Duodenal mucosa (tissue), 2 donors: ENCODE data around the gene RNF149.

ENCODE experiments used
- H3K27ac ChIP-seq: one replicate; pipeline ENCODE4 v1.7.0; 2013; ENCODE audit warnings: low read depth, low read length
- H3K27me3 ChIP-seq, 2 donors: one replicate each; pipeline ENCODE4 v1.7.0; 2013; ENCODE audit warnings: low read length in 2 of 2, control low read depth in 1 of 2; ENCODE audit not compliant: insufficient read depth in 2 of 2, control insufficient read depth in 1 of 2
- H3K36me3 ChIP-seq, 2 donors: one replicate each; pipeline ENCODE4 v1.7.0; 2013; ENCODE audit warnings: low read length in 2 of 2, control low read depth in 1 of 2; ENCODE audit not compliant: insufficient read depth in 2 of 2, control insufficient read depth in 1 of 2
- H3K4me1 ChIP-seq, 2 donors: one replicate each; pipeline ENCODE4 v1.7.0; 2013; ENCODE audit warnings: low read length in 2 of 2, control low read depth in 1 of 2; ENCODE audit not compliant: insufficient read depth in 2 of 2, control insufficient read depth in 1 of 2
- H3K4me3 ChIP-seq, 2 donors: one replicate each; pipeline ENCODE4 v1.7.0; 2013; ENCODE audit warnings: low read length in 2 of 2, low read depth in 1 of 2
- H3K9ac ChIP-seq, 2 donors: one replicate each; pipeline ENCODE4 v1.7.0; 2013; ENCODE audit warnings: low read length in 2 of 2, low read depth in 1 of 2
- H3K9me3 ChIP-seq, 2 donors: one replicate each; pipeline ENCODE4 v1.7.0; 2013; ENCODE audit warnings: low read length in 2 of 2, control low read depth in 1 of 2; ENCODE audit not compliant: control insufficient read depth in 1 of 2

Gene RNF149

GRCh38 chr2:101310090-101310833 is 1.8 kb upstream of the RNF149 start:
- H3K4me3 ChIP-seq, result peak overlapping the region in 1 of 2 donors; percentile 33
- H3K4me1 ChIP-seq, result peaks cover 34 to 42% of the 10 kb centered on the region in 2 donors
- H3K9me3 ChIP-seq, result no peaks in the 10 kb centered on the region
- H3K36me3 ChIP-seq, result peaks cover 0 to 3% of the 10 kb centered on the region in 2 donors
- no peak overlapping the region for H3K27ac ChIP-seq
- H3K9ac ChIP-seq, result peak overlapping the region in 1 of 2 donors; percentile 19
- H3K27me3 ChIP-seq, result no peaks in the 10 kb centered on the region

- peaks cover 43 to 53% of the 10 kb centered on the region in 2 donors for H3K4me1 ChIP-seq
Observed at GRCh38 chr2:101307950-101308431, 510 bp downstream of the RNF149 start.

GRCh38 chr2:101307503-101307902 is 998 bp downstream of the RNF149 start:
- Histone ChIP-seq H3K9ac (peak overlapping the region; percentile 95 to 98), H3K27ac (peak overlapping the region; percentile 90), H3K36me3 (peaks cover 0 to 8% of the 10 kb centered on the region in 2 donors), H3K9me3 (no peaks in the 10 kb centered on the region), H3K4me3 (peak overlapping the region; percentile 79 to 93), H3K27me3 (no peaks in the 10 kb centered on the region), H3K4me1 (peaks cover 43 to 53% of the 10 kb centered on the region in 2 donors)

More at GRCh38 chr2:101307950-101308431, 510 bp downstream of the RNF149 start:
- H3K9ac ChIP-seq, result peak overlapping the region; percentile 95 to 98
- peak overlapping the region; percentile 90 for H3K27ac ChIP-seq
- peak overlapping the region; percentile 79 to 93 for H3K4me3 ChIP-seq
- H3K36me3 ChIP-seq, result peaks cover 0 to 8% of the 10 kb centered on the region in 2 donors
- no peaks in the 10 kb centered on the region for H3K27me3 ChIP-seq
- H3K9me3 ChIP-seq, result no peaks in the 10 kb centered on the region

GRCh38 chr2:101306410-101306809 is 2.1 kb downstream of the RNF149 start:
- H3K4me1 ChIP-seq, result peaks cover 38 to 47% of the 10 kb centered on the region in 2 donors

GRCh38 chr2:101305492-101306078 is 2.9 kb downstream of the RNF149 start:
- Histone ChIP-seq H3K9ac (peak overlapping the region; percentile 95 to 98), H3K4me1 (peaks cover 29 to 43% of the 10 kb centered on the region in 2 donors), H3K9me3 (no peaks in the 10 kb centered on the region), H3K4me3 (peak overlapping the region; percentile 79 to 93), H3K27me3 (no peaks in the 10 kb centered on the region), H3K36me3 (peaks cover 0 to 15% of the 10 kb centered on the region in 2 donors), H3K27ac (no peak overlapping the region)

More at GRCh38 chr2:101306410-101306809, 2.1 kb downstream of the RNF149 start:
- Histone ChIP-seq H3K4me3 (peak overlapping the region; percentile 79 to 93), H3K36me3 (peaks cover 0 to 13% of the 10 kb centered on the region in 2 donors), H3K9ac (peak overlapping the region; percentile 95 to 98), H3K9me3 (no peaks in the 10 kb centered on the region), H3K27me3 (no peaks in the 10 kb centered on the region), H3K27ac (peak overlapping the region; percentile 55)

GRCh38 chr2:101305035-101305434 is 3.5 kb downstream of the RNF149 start:
- Histone ChIP-seq H3K9me3 (no peaks in the 10 kb centered on the region), H3K27me3 (no peaks in the 10 kb centered on the region), H3K4me3 (peak overlapping the region; percentile 79 to 93), H3K9ac (no peak overlapping the region), H3K36me3 (peaks cover 0 to 16% of the 10 kb centered on the region in 2 donors), H3K27ac (no peak overlapping the region), H3K4me1 (peaks cover 25 to 43% of the 10 kb centered on the region in 2 donors)

GRCh38 chr2:101303688-101304087 is 4.8 kb downstream of the RNF149 start:
- Histone ChIP-seq H3K27ac (no peak overlapping the region), H3K9me3 (no peaks in the 10 kb centered on the region), H3K4me3 (no peak overlapping the region), H3K36me3 (peaks cover 0 to 21% of the 10 kb centered on the region in 2 donors), H3K9ac (no peak overlapping the region), H3K27me3 (no peaks in the 10 kb centered on the region), H3K4me1 (peaks cover 29 to 41% of the 10 kb centered on the region in 2 donors)

GRCh38 chr2:101302016-101302415 is 6.5 kb downstream of the RNF149 start:
- Histone ChIP-seq H3K9ac (no peak overlapping the region), H3K27me3 (no peaks in the 10 kb centered on the region), H3K27ac (no peak overlapping the region), H3K36me3 (peaks cover 0 to 21% of the 10 kb centered on the region in 2 donors), H3K4me3 (no peak overlapping the region), H3K9me3 (no peaks in the 10 kb centered on the region), H3K4me1 (peaks cover 33 to 39% of the 10 kb centered on the region in 2 donors)

GRCh38 chr2:101300836-101301235 is 7.7 kb downstream of the RNF149 start:
- Histone ChIP-seq H3K27me3 (no peaks in the 10 kb centered on the region), H3K4me3 (no peak overlapping the region), H3K36me3 (peaks cover 0 to 21% of the 10 kb centered on the region in 2 donors), H3K27ac (no peak overlapping the region), H3K9me3 (no peaks in the 10 kb centered on the region), H3K4me1 (peaks cover 27 to 33% of the 10 kb centered on the region in 2 donors), H3K9ac (no peak overlapping the region)

GRCh38 chr2:101300164-101300563 is 8.3 kb downstream of the RNF149 start:
- H3K4me3 ChIP-seq, result no peak overlapping the region
- H3K9me3 ChIP-seq, result no peaks in the 10 kb centered on the region
- H3K27ac ChIP-seq, result no peak overlapping the region
- H3K36me3 ChIP-seq, result peaks cover 0 to 17% of the 10 kb centered on the region in 2 donors
- H3K9ac ChIP-seq, result no peak overlapping the region
- no peaks in the 10 kb centered on the region for H3K27me3 ChIP-seq
- H3K4me1 ChIP-seq, result peaks cover 20 to 27% of the 10 kb centered on the region in 2 donors
